Endothelial cell (in vitro differentiated cells): ENCODE results near the gene FTSJ1. TPM values are rescaled to one million over a fixed set of nuclear protein-coding genes. Genes with fewer than 3 reads are reported as not detected.

Experiments
- DNase-seq: peaks from one replicate; pipeline ENCODE4 v3.0.0; 2021; ENCODE audit warnings: low spot score
- H3K27ac Mint-ChIP-seq: one replicate; pipeline ENCODE4 v1.8.0; 2021; ENCODE audit warnings: mixed read lengths, inconsistent platforms; ENCODE audit not compliant: unreplicated experiment
- H3K27me3 Mint-ChIP-seq: one replicate; pipeline ENCODE4 v1.8.0; 2021; ENCODE audit warnings: mild to moderate bottlenecking, moderate library complexity, mixed read lengths, inconsistent platforms; ENCODE audit not compliant: unreplicated experiment
- H3K36me3 Mint-ChIP-seq: one replicate; pipeline ENCODE4 v1.8.0; 2021; ENCODE audit warnings: mild to moderate bottlenecking, low read depth, mixed read lengths, inconsistent platforms; ENCODE audit not compliant: unreplicated experiment
- H3K4me1 Mint-ChIP-seq: one replicate; pipeline ENCODE4 v1.8.0; 2021; ENCODE audit warnings: mild to moderate bottlenecking, mixed read lengths, inconsistent platforms; ENCODE audit not compliant: unreplicated experiment
- H3K4me3 Mint-ChIP-seq: one replicate; pipeline ENCODE4 v1.8.0; 2021; ENCODE audit warnings: mild to moderate bottlenecking, mixed read lengths, inconsistent platforms; ENCODE audit not compliant: unreplicated experiment
- H3K9me3 Mint-ChIP-seq: one replicate; pipeline ENCODE4 v1.8.0; 2021; ENCODE audit warnings: mixed read lengths, inconsistent platforms; ENCODE audit not compliant: unreplicated experiment
- CTCF ChIP-seq: fragments of 200-600 bp; sonication (generic); IDR thresholded peaks from one replicate; pipeline ENCODE4 v1.5.0; 2021; ENCODE audit warnings: antibody characterized with exemption; ENCODE audit not compliant: unreplicated experiment
- total RNA-seq: library from RNA; stranded (reverse); fragmentation: NEBNext Ultra II Directional; extraction: Animal tissue kit (Norgen Biotek cat#: 25700); gene quantifications from one replicate; pipeline ENCODE4 v1.2.1, GENCODE V29; 2021; ENCODE audit not compliant: unreplicated experiment

Gene FTSJ1
- total RNA-seq, 1 donor from 2014 or later: 38.4 TPM

GRCh38 chrX:48531358-48531959 is 55.5 kb downstream of the FTSJ1 start:
- Mint-ChIP-seq H3K4me3 (no peak overlapping the region), H3K9me3 (no peaks in the 10 kb centered on the region), H3K27me3 (no peaks in the 10 kb centered on the region), H3K27ac (no peak overlapping the region), H3K4me1 (no peaks in the 10 kb centered on the region), H3K36me3 (peaks cover 21% of the 10 kb centered on the region)
- no peak for DNase-seq
- no peak for TF ChIP-seq CTCF

- DNase-seq: no peak
- Mint-ChIP-seq H3K27me3 (no peaks in the 10 kb centered on the region), H3K4me3 (no peak overlapping the region), H3K36me3 (peaks cover 17% of the 10 kb centered on the region), H3K9me3 (no peaks in the 10 kb centered on the region), H3K27ac (peak overlapping the region; percentile 31), H3K4me1 (no peaks in the 10 kb centered on the region)
- TF ChIP-seq CTCF: no peak
Observed at GRCh38 chrX:48532161-48532560, 56.2 kb downstream of the FTSJ1 start.

- Mint-ChIP-seq H3K4me1 (no peaks in the 10 kb centered on the region), H3K27ac (no peak overlapping the region), H3K4me3 (no peak overlapping the region), H3K9me3 (no peaks in the 10 kb centered on the region), H3K27me3 (no peaks in the 10 kb centered on the region), H3K36me3 (peaks cover 14% of the 10 kb centered on the region)
- no peak for DNase-seq
- TF ChIP-seq CTCF: no peak
Observed at GRCh38 chrX:48533165-48533564, 57.2 kb downstream of the FTSJ1 start.

Other genes with a start within 250 kb of the FTSJ1 start
- gene SSX1, start 220.8 kb upstream of the FTSJ1 start, total RNA-seq: not detected
- not detected for gene SSX3, start 119.5 kb upstream of the FTSJ1 start, total RNA-seq
- gene SSX4, start 92.7 kb upstream of the FTSJ1 start, total RNA-seq: not detected
- gene SSX4B, start 64.2 kb upstream of the FTSJ1 start, total RNA-seq: not detected
- 21.7 TPM for gene SLC38A5, start 5.9 kb upstream of the FTSJ1 start, total RNA-seq
- 9.4 TPM for gene PORCN, start 32.8 kb downstream of the FTSJ1 start, total RNA-seq
- 66.0 TPM for gene EBP, start 45.6 kb downstream of the FTSJ1 start, total RNA-seq
- 12.5 TPM for gene TBC1D25, start 63.5 kb downstream of the FTSJ1 start, total RNA-seq
- 252 TPM for gene RBM3, start 98.3 kb downstream of the FTSJ1 start, total RNA-seq
- 73.8 TPM for gene WDR13, start 121.3 kb downstream of the FTSJ1 start, total RNA-seq
- gene WAS, start 207.6 kb downstream of the FTSJ1 start, total RNA-seq: 2.7 TPM
- gene SUV39H1, start 220.5 kb downstream of the FTSJ1 start, total RNA-seq: 6.8 TPM